Measurements from ENCODE around the gene DPEP2. TPM values are rescaled to one million over a fixed set of nuclear protein-coding genes. Genes with fewer than 3 reads are reported as not detected.
"Not testable (repeated sequence)": the region's sequence is repeated elsewhere in the genome, so short reads cannot be mapped to it uniquely, and the experiment has no call there.

The DPEP2 gene
- total and polyA plus RNA-seq, 2 of the 4 experiments (the other 2 are of a cell fraction) = not detected

DNA sequence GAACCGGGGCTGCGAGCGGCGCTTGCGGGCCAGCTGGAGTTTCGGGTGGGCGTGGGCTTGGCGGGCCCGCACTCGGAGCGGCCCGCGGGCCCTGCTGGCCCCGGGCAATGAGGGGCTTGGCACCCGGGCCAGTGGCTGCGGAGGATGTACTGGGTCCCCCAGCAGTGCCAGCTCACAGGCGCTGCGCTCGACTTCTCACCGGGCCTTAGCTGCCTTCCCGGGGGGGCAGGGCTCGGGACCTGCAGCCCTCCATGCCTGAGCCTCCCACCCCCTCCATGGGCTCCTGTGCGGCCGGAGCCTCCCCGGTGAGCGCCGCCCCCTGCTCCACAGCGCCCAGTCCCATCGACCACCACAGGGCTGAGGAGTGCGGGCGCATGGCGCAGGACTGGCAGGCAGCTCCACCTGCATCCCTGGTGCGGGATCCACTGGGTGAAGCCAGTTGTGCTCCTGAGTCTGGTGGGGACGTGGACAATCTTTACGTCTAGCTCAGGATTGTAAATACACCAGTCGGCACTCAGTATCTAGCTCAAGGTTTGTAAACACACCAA is 979 bp downstream of the DPEP2 start:
- H3K14ac ChIP-seq (replicated peaks; ENCODE audit: low read depth, low read length); H4K8ac ChIP-seq (ENCODE audit: low read depth in 2 of 2, low read length in 2 of 2); H3K4ac ChIP-seq (ENCODE audit: low read depth, low read length); intact Hi-C loops (cut with micrococcal nuclease); dilution Hi-C loops (cut with HindIII; ENCODE audit: low sequenced_read_pairs, unreplicated experiment); ATAC-seq (ENCODE audit: low read depth); H3K4me3 ChIP-seq (ENCODE audit: insufficient read depth, low read depth, low read length); H2AFZ ChIP-seq (replicated peaks; ENCODE audit: low read length, poor library complexity); H4K91ac ChIP-seq (ENCODE audit: insufficient read depth, low read depth, low read length); DNase-seq; H3K9ac ChIP-seq (ENCODE audit: low read depth, low read length); H3K27me3 ChIP-seq (ENCODE audit: control insufficient read depth, insufficient read depth, low read length); H3K27ac ChIP-seq (ENCODE audit: insufficient read depth, low read length); H4K20me1 ChIP-seq (ENCODE audit: insufficient read depth, low read length); H2BK5ac ChIP-seq (ENCODE audit: low read depth, low read length, poor library complexity, severe bottlenecking); H3K4me1 ChIP-seq (ENCODE audit: control insufficient read depth, insufficient read depth, low read length); H3K56ac ChIP-seq (ENCODE audit: extremely low read depth, insufficient read depth, low read length); CTCF ChIA-PET; H4K5ac ChIP-seq (ENCODE audit: low read depth, low read length); H3K9me3 ChIP-seq (ENCODE audit: control insufficient read depth, insufficient read depth, low read length); BruUV-seq (replicated peaks); H2AK9ac ChIP-seq (replicated peaks; ENCODE audit: low read depth, low read length, poor library complexity); H2BK20ac ChIP-seq (ENCODE audit: low read depth, low read length); H2AK5ac ChIP-seq (ENCODE audit: low read depth, low read length); H3K36me3 ChIP-seq (ENCODE audit: control insufficient read depth, insufficient read depth, low read length); H2BK15ac ChIP-seq (ENCODE audit: low read depth, low read length); H2BK120ac ChIP-seq (ENCODE audit: low read depth, low read length); H3K18ac ChIP-seq (ENCODE audit: low read depth, low read length); H3K23ac ChIP-seq (ENCODE audit: low read depth, low read length); in situ Hi-C loops (cut with MboI; ENCODE audit: low sequenced_read_pairs); H3K4me2 ChIP-seq (ENCODE audit: low read depth, low read length); H3K79me1 ChIP-seq (ENCODE audit: low read depth in 1 of 2, low read length in 2 of 2): not testable (repeated sequence)
- POLR2A ChIA-PET (ENCODE audit: unreplicated experiment) = interaction anchor here (0.6 kb wide), 1 partner anchor 412 kb away, joined by 3 read pairs; no protein-coding TSS in a partner anchor
- 89% methylated on average over 18 of the region's 36 CpGs; no CpG with 5 or more reads in 1 of the 2 experiments for WGBS, 2 experiments (ENCODE audit: extremely low coverage in 2 of 2, insufficient read length in 1 of 2)
- peaks cover 14% of the 10 kb centered on the region for H3K9me1 ChIP-seq (ENCODE audit: insufficient read depth, low read length)

Measured in IMR-90 (cell line).